ENCODE data around the gene CENPF.

DNA sequence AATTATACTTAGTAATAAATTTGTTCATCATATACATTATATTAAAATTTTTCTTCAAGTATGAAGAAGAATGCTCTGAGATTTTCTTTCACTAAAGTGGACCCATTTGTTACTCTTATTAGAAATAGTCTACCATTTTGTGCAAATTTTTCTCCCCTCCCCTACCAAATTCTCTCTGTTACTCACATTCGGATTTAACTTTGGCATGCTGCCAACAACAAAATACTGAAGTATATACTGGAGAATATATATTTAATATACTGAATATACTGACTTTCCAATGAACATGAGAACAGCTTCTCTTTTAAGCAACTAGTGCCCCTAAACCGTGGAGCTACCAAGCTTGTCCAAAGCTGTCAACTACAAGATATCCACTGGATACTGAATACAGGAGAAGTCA lies 57.2 kb downstream of the CENPF start:
- TF ChIP-seq CTCF (IDR thresholded peaks at IDR 0.05) (no peak), POLR2A (IDR thresholded peaks at IDR 0.05) (no peak), EP300 (IDR thresholded peaks at IDR 0.05) (no peak), POLR2AphosphoS5 (IDR thresholded peaks at IDR 0.05) (no peak)
